Right lobe of liver (tissue), 4 donors: ENCODE measurements around the gene CTDSP2.

Experiments used
- POLR2A ChIP-seq: fragments of 450-650 bp; IDR thresholded peaks from one replicate; pipeline ENCODE4 v1.6.1; 2017; ENCODE audit warnings: antibody characterized with exemption, mild to moderate bottlenecking
- TF ChIP-seq, protein P1 (sequence below), 4 donors: fragments of 200-600 bp in 3 of 4; fragments of 450-650 bp in 1 of 4; IDR thresholded peaks; one replicate each; pipeline versions ENCODE4 v1.5.1 to v1.8.0; 2016 to 2022; ENCODE audit warnings: antibody characterized with exemption in 4 of 4, mild to moderate bottlenecking in 2 of 4
- donor health status: DM: no; HTN: no; CAD: no.
- donor health status: DM: no; HTN: no; CAD: no.
- donor health status: DM: no; HTN: yes; CAD: no.

GRCh38 chr12:57883057-57883456, 36.5 kb upstream of the CTDSP2 start:
- TF ChIP-seq, protein P1, sequence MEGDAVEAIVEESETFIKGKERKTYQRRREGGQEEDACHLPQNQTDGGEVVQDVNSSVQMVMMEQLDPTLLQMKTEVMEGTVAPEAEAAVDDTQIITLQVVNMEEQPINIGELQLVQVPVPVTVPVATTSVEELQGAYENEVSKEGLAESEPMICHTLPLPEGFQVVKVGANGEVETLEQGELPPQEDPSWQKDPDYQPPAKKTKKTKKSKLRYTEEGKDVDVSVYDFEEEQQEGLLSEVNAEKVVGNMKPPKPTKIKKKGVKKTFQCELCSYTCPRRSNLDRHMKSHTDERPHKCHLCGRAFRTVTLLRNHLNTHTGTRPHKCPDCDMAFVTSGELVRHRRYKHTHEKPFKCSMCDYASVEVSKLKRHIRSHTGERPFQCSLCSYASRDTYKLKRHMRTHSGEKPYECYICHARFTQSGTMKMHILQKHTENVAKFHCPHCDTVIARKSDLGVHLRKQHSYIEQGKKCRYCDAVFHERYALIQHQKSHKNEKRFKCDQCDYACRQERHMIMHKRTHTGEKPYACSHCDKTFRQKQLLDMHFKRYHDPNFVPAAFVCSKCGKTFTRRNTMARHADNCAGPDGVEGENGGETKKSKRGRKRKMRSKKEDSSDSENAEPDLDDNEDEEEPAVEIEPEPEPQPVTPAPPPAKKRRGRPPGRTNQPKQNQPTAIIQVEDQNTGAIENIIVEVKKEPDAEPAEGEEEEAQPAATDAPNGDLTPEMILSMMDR (IDR thresholded peaks at IDR 0.05) = no peak
- no peak for TF ChIP-seq POLR2A
